Measurements from ENCODE around the gene RABGGTA.

The RABGGTA gene

GRCh38 chr14:24271134-24271833, at the start of gene RABGGTA:
Gene RABGGTA (minus strand): TSS chr14:24271597. CDS start chr14:24271115, 482 bp downstream.
- DNase-seq (ENCODE audit: low spot score): peak; percentile 93

- no peak for DNase-seq (ENCODE audit: low spot score)
Observed at GRCh38 chr14:24317141-24317928, 45.9 kb upstream of the RABGGTA start.

- no peak for DNase-seq (ENCODE audit: low spot score)
Observed at GRCh38 chr14:24316597-24316950, 45.2 kb upstream of the RABGGTA start.

GRCh38 chr14:24315807-24316596, 44.6 kb upstream of the RABGGTA start:
- peak; percentile 31 for DNase-seq (ENCODE audit: low spot score)

- no peak for DNase-seq (ENCODE audit: low spot score)
Observed at GRCh38 chr14:24315243-24315806, 43.9 kb upstream of the RABGGTA start.

GRCh38 chr14:24314377-24315193, 43.2 kb upstream of the RABGGTA start:
- DNase-seq (ENCODE audit: low spot score): no peak

- no peak for DNase-seq (ENCODE audit: low spot score)
Observed at GRCh38 chr14:24313913-24314312, 42.5 kb upstream of the RABGGTA start.

GRCh38 chr14:24312736-24313507, 41.5 kb upstream of the RABGGTA start:
- DNase-seq (ENCODE audit: low spot score): peak; percentile 57

- peak; percentile 49 for DNase-seq (ENCODE audit: low spot score)
Observed at GRCh38 chr14:24311837-24312615, 40.6 kb upstream of the RABGGTA start.

- DNase-seq (ENCODE audit: low spot score): peak; percentile 80
Observed at GRCh38 chr14:24310646-24311604, 39.5 kb upstream of the RABGGTA start, which contains the start of gene LTB4R. Gene LTB4R (plus strand): TSS chr14:24311502. CDS start chr14:24315652, 4,150 bp downstream.

GRCh38 chr14:24310265-24310645, 38.9 kb upstream of the RABGGTA start:
- DNase-seq (ENCODE audit: low spot score): no peak

- no peak for DNase-seq (ENCODE audit: low spot score)
Observed at GRCh38 chr14:24309538-24310264, 38.3 kb upstream of the RABGGTA start, which contains the start of gene LTB4R2. Gene LTB4R2 (plus strand): TSS chr14:24310140. CDS start chr14:24310665, 525 bp downstream.

- DNase-seq (ENCODE audit: low spot score): no peak
Observed at GRCh38 chr14:24308342-24309124, 37.1 kb upstream of the RABGGTA start.

- DNase-seq (ENCODE audit: low spot score): peak; percentile 69
Observed at GRCh38 chr14:24307575-24308341, 36.4 kb upstream of the RABGGTA start, which contains the start of gene CIDEB. Gene CIDEB (minus strand): TSS chr14:24307977. CDS start chr14:24307858, 119 bp downstream.

GRCh38 chr14:24307156-24307574, 35.8 kb upstream of the RABGGTA start:
- DNase-seq (ENCODE audit: low spot score): no peak

GRCh38 chr14:24304019-24304387, 32.6 kb upstream of the RABGGTA start:
- no peak for DNase-seq (ENCODE audit: low spot score)
